HS-27A (cell line): ENCODE data around the gene TEX53.

Experiments used
- DNase-seq: peaks from one replicate; pipeline ENCODE4 v3.0.0-alpha.2; 2012; ENCODE audit warnings: low read depth, missing footprints

TEX53 gene

GRCh38 chr9:114680259-114681001 is 22.8 kb upstream of the TEX53 start:
- DNase-seq: no peak

GRCh38 chr9:114678795-114679194 is 21.2 kb upstream of the TEX53 start:
- no peak for DNase-seq

GRCh38 chr9:114678130-114678529 is 20.5 kb upstream of the TEX53 start:
- DNase-seq: no peak

- peak; percentile 98 for DNase-seq
Observed at GRCh38 chr9:114677418-114677817, 19.8 kb upstream of the TEX53 start.

- DNase-seq: no peak
Observed at GRCh38 chr9:114676901-114677300, 19.3 kb upstream of the TEX53 start.

- DNase-seq: no peak
Observed at GRCh38 chr9:114674798-114675540, 17.4 kb upstream of the TEX53 start.

- DNase-seq: no peak
Observed at GRCh38 chr9:114674076-114674797, 16.6 kb upstream of the TEX53 start.

- DNase-seq: no peak
Observed at GRCh38 chr9:114671605-114672004, 14.0 kb upstream of the TEX53 start.

GRCh38 chr9:114669961-114670360 is 12.4 kb upstream of the TEX53 start:
- no peak for DNase-seq

GRCh38 chr9:114668146-114668545 is 10.5 kb upstream of the TEX53 start:
- DNase-seq: no peak

GRCh38 chr9:114666851-114667250 is 9.2 kb upstream of the TEX53 start:
- DNase-seq: no peak

GRCh38 chr9:114666401-114666800 is 8.8 kb upstream of the TEX53 start:
- no peak for DNase-seq

GRCh38 chr9:114664181-114664580 is 6.6 kb upstream of the TEX53 start:
- DNase-seq: no peak

- peak; percentile 22 for DNase-seq
Observed at GRCh38 chr9:114662081-114662989, 4.7 kb upstream of the TEX53 start.

GRCh38 chr9:114656301-114656700 is 1.3 kb downstream of the TEX53 start:
- no peak for DNase-seq

- no peak for DNase-seq
Observed at GRCh38 chr9:114655689-114656088, 1.9 kb downstream of the TEX53 start.

- DNase-seq: peak; percentile 55
Observed at GRCh38 chr9:114653556-114654159, 3.9 kb downstream of the TEX53 start.

- no peak for DNase-seq
Observed at GRCh38 chr9:114652776-114653555, 4.6 kb downstream of the TEX53 start.

GRCh38 chr9:114643896-114644295 is 13.7 kb downstream of the TEX53 start:
- DNase-seq: no peak

GRCh38 chr9:114643001-114643400 is 14.6 kb downstream of the TEX53 start:
- no peak for DNase-seq

GRCh38 chr9:114641967-114642366 is 15.6 kb downstream of the TEX53 start:
- no peak for DNase-seq
